ENCODE measurements around the gene GRIK4. TPM values are rescaled to one million over a fixed set of nuclear protein-coding genes. Genes with fewer than 3 reads are reported as not detected.
A peak's percentile ranks its signal among the peaks of the same experiment; 100 is the strongest.

The GRIK4 gene
- total RNA-seq, 3 donors from 2014 or later = 0.36 to 0.51 TPM; not detected in 1

DNA sequence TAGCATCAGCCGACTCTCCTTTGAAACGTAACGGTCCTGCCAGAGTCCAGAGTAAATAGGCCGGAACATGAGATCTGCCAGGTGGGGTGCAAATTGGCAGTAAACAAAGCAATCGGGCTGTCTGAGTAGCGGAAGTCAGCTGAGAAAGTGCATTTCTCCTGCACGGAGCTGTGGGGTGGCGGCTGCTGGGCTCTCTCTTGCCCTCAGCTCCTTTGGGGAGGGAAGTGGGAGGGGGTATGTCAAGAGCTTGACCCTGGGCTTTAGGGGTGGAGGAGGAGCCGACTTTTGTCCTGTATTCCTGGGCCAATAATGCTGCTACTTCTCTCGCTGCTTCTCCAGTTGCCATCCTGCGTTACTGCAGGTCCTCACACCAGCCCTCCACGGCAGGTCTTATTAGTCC lies 11.6 kb downstream of the GRIK4 start:
- ATAC-seq = no peak
- Histone ChIP-seq H3K36me3 (ENCODE audit: low read depth) (no peaks in the 10 kb centered on the region), H3K4me3 (no peak overlapping the region), H3K4me1 (ENCODE audit: low read depth) (peaks cover 14% of the 10 kb centered on the region), H3K9me3 (no peaks in the 10 kb centered on the region)
- intact Hi-C loops (cut with DNase I, micrococcal nuclease) = no loop called here
- TF ChIP-seq, protein P1, sequence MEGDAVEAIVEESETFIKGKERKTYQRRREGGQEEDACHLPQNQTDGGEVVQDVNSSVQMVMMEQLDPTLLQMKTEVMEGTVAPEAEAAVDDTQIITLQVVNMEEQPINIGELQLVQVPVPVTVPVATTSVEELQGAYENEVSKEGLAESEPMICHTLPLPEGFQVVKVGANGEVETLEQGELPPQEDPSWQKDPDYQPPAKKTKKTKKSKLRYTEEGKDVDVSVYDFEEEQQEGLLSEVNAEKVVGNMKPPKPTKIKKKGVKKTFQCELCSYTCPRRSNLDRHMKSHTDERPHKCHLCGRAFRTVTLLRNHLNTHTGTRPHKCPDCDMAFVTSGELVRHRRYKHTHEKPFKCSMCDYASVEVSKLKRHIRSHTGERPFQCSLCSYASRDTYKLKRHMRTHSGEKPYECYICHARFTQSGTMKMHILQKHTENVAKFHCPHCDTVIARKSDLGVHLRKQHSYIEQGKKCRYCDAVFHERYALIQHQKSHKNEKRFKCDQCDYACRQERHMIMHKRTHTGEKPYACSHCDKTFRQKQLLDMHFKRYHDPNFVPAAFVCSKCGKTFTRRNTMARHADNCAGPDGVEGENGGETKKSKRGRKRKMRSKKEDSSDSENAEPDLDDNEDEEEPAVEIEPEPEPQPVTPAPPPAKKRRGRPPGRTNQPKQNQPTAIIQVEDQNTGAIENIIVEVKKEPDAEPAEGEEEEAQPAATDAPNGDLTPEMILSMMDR (IDR thresholded peaks at IDR 0.05) = no peak
- DNase-seq = no peak

DNA sequence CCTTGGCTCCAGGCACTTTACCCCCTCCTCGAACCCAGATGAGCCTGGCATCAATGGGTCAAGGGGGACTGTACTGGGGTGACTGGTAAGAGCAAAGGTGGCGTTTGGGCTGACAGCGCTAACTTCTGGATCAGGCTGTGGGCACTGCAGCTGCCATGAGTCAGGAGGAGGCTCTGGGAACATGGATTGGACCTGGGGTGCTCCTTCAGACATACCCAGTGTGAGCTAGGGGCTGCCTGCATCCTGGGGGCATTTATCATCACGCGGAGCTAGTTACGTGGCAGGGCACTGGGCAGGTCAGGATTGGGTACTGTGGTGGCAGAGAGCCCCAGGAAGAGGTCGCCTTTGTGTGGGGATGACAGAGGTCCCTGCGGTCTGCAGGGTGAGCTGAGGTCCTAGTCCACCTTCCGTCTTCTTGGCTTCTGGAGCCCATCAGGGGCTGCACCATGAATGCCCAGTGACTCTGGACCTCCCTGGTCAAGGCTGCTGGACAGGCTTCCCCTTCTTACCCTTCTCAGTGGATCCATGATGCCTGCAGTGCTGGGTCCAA lies 13.1 kb downstream of the GRIK4 start:
- intact Hi-C loops (cut with DNase I, micrococcal nuclease) = no loop called here
- TF ChIP-seq, protein P1 (IDR thresholded peaks at IDR 0.05) = no peak

GRCh38 chr11:120525261-120526171 lies 14.0 kb downstream of the GRIK4 start:
- ATAC-seq = peak; percentile 90
- TF ChIP-seq, protein P1 (IDR thresholded peaks at IDR 0.05) = no peak
- peak in 1 of 3 donors; percentile 40 for DNase-seq
- H3K9me3 ChIP-seq = no peaks in the 10 kb centered on the region
- H3K4me3 ChIP-seq = no peak overlapping the region
- no peaks in the 10 kb centered on the region for H3K36me3 ChIP-seq (ENCODE audit: low read depth)
- intact Hi-C loops (cut with DNase I, micrococcal nuclease) = no loop called here
- H3K4me1 ChIP-seq (ENCODE audit: low read depth) = peaks cover 14% of the 10 kb centered on the region

More for the DNA sequence above, 13.1 kb downstream of the GRIK4 start:
- DNase-seq = no peak
- Histone ChIP-seq H3K4me3 (no peak overlapping the region), H3K9me3 (no peaks in the 10 kb centered on the region), H3K4me1 (ENCODE audit: low read depth) (peaks cover 14% of the 10 kb centered on the region), H3K36me3 (ENCODE audit: low read depth) (no peaks in the 10 kb centered on the region)
- no peak for ATAC-seq

DNA sequence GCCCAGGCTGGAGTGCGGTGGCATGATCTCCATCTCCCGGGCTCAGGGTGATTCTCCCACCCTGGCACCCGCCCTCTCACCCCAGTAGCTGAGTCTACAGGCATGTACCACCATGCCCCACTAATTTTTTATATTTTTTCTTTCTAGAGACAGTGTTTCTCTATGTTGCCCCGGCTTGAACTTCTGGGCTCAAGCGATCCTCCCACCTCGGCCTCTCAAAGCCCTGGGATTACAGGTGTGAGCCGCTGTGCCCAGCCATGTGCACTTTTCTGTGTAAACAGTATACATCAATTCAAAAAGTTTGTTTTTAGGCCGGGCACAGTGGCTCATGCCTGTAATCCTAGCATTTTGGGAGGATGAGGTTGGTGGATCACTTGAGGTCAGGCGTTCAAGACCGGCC lies 14.7 kb downstream of the GRIK4 start:
- ATAC-seq (no peak), DNase-seq (no peak)
- Histone ChIP-seq H3K9me3 (no peaks in the 10 kb centered on the region), H3K4me3 (no peak overlapping the region), H3K4me1 (ENCODE audit: low read depth) (peaks cover 14% of the 10 kb centered on the region), H3K36me3 (ENCODE audit: low read depth) (no peaks in the 10 kb centered on the region)
- TF ChIP-seq, protein P1 (IDR thresholded peaks at IDR 0.05) = no peak
- intact Hi-C loops (cut with DNase I, micrococcal nuclease) = no loop called here

DNA sequence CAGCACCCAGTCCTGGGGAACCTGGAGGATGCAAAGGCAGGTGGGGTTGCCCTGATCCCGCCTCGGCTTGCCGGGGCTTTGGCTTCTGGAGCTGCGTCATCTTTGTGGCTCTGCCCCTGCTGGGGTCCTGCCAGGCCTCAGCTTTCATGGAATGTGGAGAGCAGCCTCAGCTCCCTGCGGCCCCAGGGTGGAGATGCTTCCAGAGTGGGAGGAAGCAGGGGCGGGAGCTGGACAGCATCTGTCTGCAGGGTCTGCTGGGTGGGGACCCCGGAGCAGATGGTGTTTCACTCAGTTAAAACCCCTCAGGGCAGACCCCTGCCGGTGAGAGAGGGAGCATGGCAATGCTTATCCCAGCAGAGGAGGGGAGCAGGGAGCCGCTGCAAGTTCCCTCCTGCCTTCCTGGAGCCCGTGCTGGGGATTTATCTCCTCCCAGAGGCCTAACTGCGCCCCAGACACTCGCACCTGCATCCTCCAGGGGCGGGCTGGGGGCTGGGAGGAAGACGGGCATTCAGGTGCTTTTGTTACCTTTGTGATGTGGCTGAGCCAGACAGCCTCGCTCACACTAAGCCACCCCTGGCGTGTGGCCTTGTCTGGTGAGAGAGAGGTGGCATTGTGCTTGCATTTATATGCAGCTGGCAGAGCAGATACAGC lies 15.7 kb downstream of the GRIK4 start:
- no peak for ATAC-seq
- TF ChIP-seq, protein P1 (IDR thresholded peaks at IDR 0.05) = no peak
- H3K36me3 ChIP-seq (ENCODE audit: low read depth) = no peaks in the 10 kb centered on the region
- intact Hi-C loops (cut with DNase I, micrococcal nuclease) = no loop called here
- no peak overlapping the region for H3K4me3 ChIP-seq
- no peaks in the 10 kb centered on the region for H3K9me3 ChIP-seq
- H3K4me1 ChIP-seq (ENCODE audit: low read depth) = peaks cover 14% of the 10 kb centered on the region
- no peak for DNase-seq

Measured in mucosa of descending colon (tissue), 3 donors.